IMR-90 (cell line): ENCODE data around the gene DHX40. TPM values are rescaled to one million over a fixed set of nuclear protein-coding genes. Genes with fewer than 3 reads are reported as not detected.
A peak's percentile ranks its signal among the peaks of the same experiment; 100 is the strongest.

Experiments used
- ATAC-seq: fragments of 200-7000 bp; cut with Tn5 transposase; 2 replicates; pipeline ENCODE4 v1.9.1; 2020; ENCODE audit warnings: low read depth, mild to moderate bottlenecking, moderate library complexity
- BruUV-seq: library from RNA; stranded (reverse); fragments of 400-500 nt; replicated peaks from 2 replicates; lab custom pipeline; 2021; lab: Mats Ljungman, UMichigan
- CTCF ChIA-PET: fragments of 300-600 bp; formaldehyde crosslinking; extraction: SDS; loops from one replicate; lab custom pipeline; 2021; ENCODE audit warnings: antibody characterized with exemption; lab: Yijun Ruan, JAX
- POLR2A ChIA-PET: fragments of 300-600 bp; sonication (Branson Sonifier 250); formaldehyde crosslinking; loops from one replicate; lab custom pipeline; 2022; ENCODE audit warnings: antibody characterized with exemption; ENCODE audit not compliant: unreplicated experiment; lab: Charles Lee
- DNase-seq: peaks from one replicate; pipeline ENCODE4 v3.0.0; 2013
- H2AFZ ChIP-seq: replicated peaks from 2 replicates; pipeline ENCODE3; 2013; ENCODE audit warnings: low read length, mild to moderate bottlenecking; ENCODE audit not compliant: poor library complexity
- H2AK5ac ChIP-seq: 2 replicates; pipeline ENCODE4 v1.6.1; 2013; ENCODE audit warnings: low read depth, low read length, inconsistent platforms
- H2AK9ac ChIP-seq: replicated peaks from 2 replicates; pipeline ENCODE3; 2013; ENCODE audit warnings: mild to moderate bottlenecking, low read depth, low read length, moderate library complexity; ENCODE audit not compliant: poor library complexity
- H2BK120ac ChIP-seq: 2 replicates; pipeline ENCODE4 v1.6.1; 2013; ENCODE audit warnings: low read depth, low read length, inconsistent platforms
- H2BK15ac ChIP-seq: 3 replicates; pipeline ENCODE4 v1.6.1; 2013; ENCODE audit warnings: low read depth, low read length, inconsistent platforms
- H2BK20ac ChIP-seq: 2 replicates; pipeline ENCODE4 v1.6.1; 2013; ENCODE audit warnings: low read depth, mild to moderate bottlenecking, inconsistent platforms, low read length, moderate library complexity
- H2BK5ac ChIP-seq: 2 replicates; pipeline ENCODE4 v1.6.1; 2013; ENCODE audit warnings: mild to moderate bottlenecking, low read depth, low read length, inconsistent platforms; ENCODE audit not compliant: poor library complexity, severe bottlenecking
- H3K14ac ChIP-seq: replicated peaks from 2 replicates; pipeline ENCODE4 v1.6.1; 2013; ENCODE audit warnings: low read depth, low read length, inconsistent platforms
- H3K18ac ChIP-seq: 2 replicates; pipeline ENCODE4 v1.6.1; 2013; ENCODE audit warnings: low read depth, low read length, control low read depth
- H3K23ac ChIP-seq: 2 replicates; pipeline ENCODE4 v1.6.1; 2013; ENCODE audit warnings: low read depth, low read length, inconsistent platforms
- H3K27ac ChIP-seq: 2 replicates; pipeline ENCODE4 v1.5.1; 2013; ENCODE audit warnings: mild to moderate bottlenecking, control low read depth, low read length; ENCODE audit not compliant: insufficient read depth
- H3K27me3 ChIP-seq: 2 replicates; pipeline ENCODE4 v1.6.1; 2013; ENCODE audit warnings: low read length; ENCODE audit not compliant: control insufficient read depth, insufficient read depth
- H3K36me3 ChIP-seq: 2 replicates; pipeline ENCODE4 v1.6.1; 2013; ENCODE audit warnings: low read length, mixed read lengths; ENCODE audit not compliant: control insufficient read depth, insufficient read depth
- H3K4ac ChIP-seq: 2 replicates; pipeline ENCODE4 v1.6.1; 2013; ENCODE audit warnings: low read depth, low read length, inconsistent platforms
- H3K4me1 ChIP-seq: 2 replicates; pipeline ENCODE4 v1.6.1; 2013; ENCODE audit warnings: low read length, mixed read lengths; ENCODE audit not compliant: control insufficient read depth, insufficient read depth
- H3K4me2 ChIP-seq: 2 replicates; pipeline ENCODE4 v1.6.1; 2013; ENCODE audit warnings: low read depth, mild to moderate bottlenecking, control low read depth, low read length, moderate library complexity
- H3K4me3 ChIP-seq: 2 replicates; pipeline ENCODE4 v1.5.1; 2013; ENCODE audit warnings: low read depth, mild to moderate bottlenecking, control low read depth, low read length, moderate library complexity; ENCODE audit not compliant: insufficient read depth
- H3K56ac ChIP-seq: 2 replicates; pipeline ENCODE4 v1.6.1; 2013; ENCODE audit warnings: low read length, inconsistent platforms; ENCODE audit not compliant: insufficient read depth; ENCODE audit errors: extremely low read depth
- H3K79me1 ChIP-seq, 2 experiments: 2 replicates each; pipeline ENCODE4 v1.6.1; 2013; ENCODE audit warnings: low read length in 2 of 2, inconsistent platforms in 1 of 2, low read depth in 1 of 2
- H3K9ac ChIP-seq: 2 replicates; pipeline ENCODE4 v1.6.1; 2013; ENCODE audit warnings: low read depth, low read length, control low read depth
- H3K9me1 ChIP-seq: 2 replicates; pipeline ENCODE4 v1.6.1; 2013; ENCODE audit warnings: low read length, inconsistent platforms; ENCODE audit not compliant: insufficient read depth
- H3K9me3 ChIP-seq: 2 replicates; pipeline ENCODE4 v1.6.1; 2013; ENCODE audit warnings: low read length; ENCODE audit not compliant: control insufficient read depth, insufficient read depth
- H4K20me1 ChIP-seq: 2 replicates; pipeline ENCODE4 v1.6.1; 2013; ENCODE audit warnings: low read length, inconsistent platforms; ENCODE audit not compliant: insufficient read depth
- H4K5ac ChIP-seq: 2 replicates; pipeline ENCODE4 v1.6.1; 2013; ENCODE audit warnings: mild to moderate bottlenecking, low read depth, low read length, control low read depth
- H4K8ac ChIP-seq, 2 experiments: 2 replicates each; pipeline ENCODE4 v1.6.1; 2013; ENCODE audit warnings: low read depth in 2 of 2, low read length in 2 of 2, control low read depth in 1 of 2, inconsistent platforms in 1 of 2
- H4K91ac ChIP-seq: 2 replicates; pipeline ENCODE4 v1.6.1; 2013; ENCODE audit warnings: low read depth, low read length, inconsistent platforms; ENCODE audit not compliant: insufficient read depth
- BHLHE40 ChIP-seq: fragments of 150-350 bp; IDR thresholded peaks from 2 replicates; pipeline ENCODE4 v1.6.1; 2016; ENCODE audit warnings: mild to moderate bottlenecking, low read depth, low read length
- CEBPB ChIP-seq: IDR thresholded peaks from 2 replicates; pipeline ENCODE4 v1.6.1; 2012; ENCODE audit warnings: low read depth, low read length, improper control_type of control experiment
- MAFK ChIP-seq: IDR thresholded peaks from 2 replicates; pipeline ENCODE4 v1.6.1; 2012; ENCODE audit warnings: low read depth, low read length, improper control_type of control experiment
- MAZ ChIP-seq: IDR thresholded peaks from 2 replicates; pipeline ENCODE4 v1.6.1; 2012; ENCODE audit warnings: low read depth, mild to moderate bottlenecking, low read length, improper control_type of control experiment, moderate library complexity, borderline replicate concordance
- MXI1 ChIP-seq: IDR thresholded peaks from 2 replicates; pipeline ENCODE4 v1.6.1; 2012; ENCODE audit warnings: low read depth, mild to moderate bottlenecking, low read length, moderate library complexity, borderline replicate concordance
- NFE2L2 ChIP-seq: fragments of 150-350 bp; IDR thresholded peaks from 2 replicates; pipeline ENCODE4 v1.6.1; 2016; ENCODE audit warnings: low read depth, mild to moderate bottlenecking, low read length
- RCOR1 ChIP-seq: IDR thresholded peaks from 2 replicates; pipeline ENCODE4 v1.6.1; 2012; ENCODE audit warnings: mild to moderate bottlenecking, low read length, improper control_type of control experiment; ENCODE audit not compliant: insufficient replicate concordance
- RFX5 ChIP-seq: IDR thresholded peaks from 2 replicates; pipeline ENCODE4 v1.8.0; 2012; ENCODE audit warnings: low read depth, mild to moderate bottlenecking, low read length, moderate library complexity
- SMC3 ChIP-seq: fragments of 150-350 bp; IDR thresholded peaks from 2 replicates; pipeline ENCODE4 v1.6.1; 2016; ENCODE audit warnings: low read depth, mild to moderate bottlenecking, antibody characterized with exemption, low read length, moderate library complexity
- WGBS, 2 experiments: methylation state at CpG; one replicate each; pipeline versions ENCODE4 v1.1.5 to v1.1.7; 2013; ENCODE audit warnings: missing lambda C conversion rate in 2 of 2; ENCODE audit not compliant: insufficient read length in 1 of 2; ENCODE audit errors: extremely low coverage in 2 of 2; 5-methylcytosine and 5-hydroxymethylcytosine counted together
- dilution Hi-C: fragments of 300-500 bp; cut with HindIII; formaldehyde crosslinking; loops from one replicate; pipeline ENCODE4 v1.14.3; 2018; ENCODE audit warnings: low sequenced_read_pairs; ENCODE audit not compliant: unreplicated experiment
- in situ Hi-C: fragments of 300-500 bp; cut with MboI; formaldehyde crosslinking; loops from 3 replicates; pipeline ENCODE4 v1.14.3; 2019; ENCODE audit warnings: low sequenced_read_pairs, inconsistent platforms, mixed read lengths
- intact Hi-C: fragments of 100-400 bp; cut with micrococcal nuclease; formaldehyde crosslinking; loops from 2 replicates; pipeline ENCODE4 v1.10.0; 2022
- polyA plus RNA-seq, 3 experiments: library from polyadenylated mRNA; depleted of rRNA; stranded (reverse); fragments of >200 nt; gene quantifications; 2 replicates each; pipeline ENCODE4 v1.2.3, GENCODE V29; 2012; ENCODE audit warnings: low replicate concordance in 1 of 3
- total RNA-seq: library from RNA; depleted of rRNA; stranded (reverse); fragments of >200 nt; gene quantifications from 2 replicates; pipeline ENCODE4 v1.2.3, GENCODE V29; 2012
- TF ChIP-seq, protein P1 (sequence below): fragments of 150-350 bp; IDR thresholded peaks from 2 replicates; pipeline ENCODE4 v1.6.1; 2017; ENCODE audit warnings: mild to moderate bottlenecking, antibody characterized with exemption, low read length, low read depth
- TF ChIP-seq, protein P2 (sequence below): conservative IDR thresholded peaks from 2 replicates; pipeline ENCODE4 v1.5.1; 2012; ENCODE audit warnings: mild to moderate bottlenecking, low read depth, low read length, improper control_type of control experiment
- TF ChIP-seq, protein P3 (sequence below): fragments of 150-350 bp; IDR thresholded peaks from 2 replicates; pipeline ENCODE4 v1.6.1; 2016; ENCODE audit warnings: low read depth, mild to moderate bottlenecking, low read length, moderate library complexity, borderline replicate concordance

The DHX40 gene
- total and polyA plus RNA-seq, 2 of the 4 experiments (the other 2 are of a cell fraction) = 17.4 to 44.4 TPM

DNA sequence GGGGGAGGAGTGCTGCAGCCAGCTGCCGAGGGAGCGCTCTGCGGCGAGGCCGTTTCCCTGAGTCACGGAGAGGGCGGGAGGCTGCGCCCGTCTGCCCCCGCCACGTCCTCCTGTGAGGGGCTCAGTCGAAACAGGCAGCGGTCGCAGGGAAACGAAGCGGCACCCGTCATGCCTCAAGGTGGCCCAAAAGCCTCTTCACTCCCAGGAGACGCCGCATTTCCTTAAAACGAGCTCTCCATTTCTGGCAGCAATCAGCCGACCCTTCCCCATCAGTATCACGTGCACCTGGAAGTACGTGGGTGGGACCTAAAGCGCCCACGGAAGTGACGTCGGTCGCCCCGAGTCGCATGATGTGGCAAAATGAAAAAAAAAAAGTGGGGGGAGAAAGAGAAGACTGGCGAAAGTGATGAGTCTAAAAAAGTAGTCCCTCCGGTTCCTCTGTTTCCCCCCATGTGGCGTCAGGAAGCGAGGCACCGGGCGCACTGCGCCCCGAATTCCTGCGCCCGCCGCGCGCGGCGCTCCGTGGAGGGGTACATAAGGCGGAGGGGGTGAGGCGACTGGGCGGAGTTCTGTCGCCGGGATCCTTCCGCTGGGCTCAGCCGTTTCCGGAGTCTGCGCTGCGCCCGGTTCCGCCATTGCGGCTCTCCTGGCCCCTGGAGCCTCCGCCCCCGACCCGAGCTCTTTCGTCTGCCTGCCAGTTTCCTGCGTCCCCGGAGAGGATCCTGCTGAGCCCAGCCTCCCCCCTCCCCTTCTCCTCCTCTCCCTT lies 54.1 kb downstream of the DHX40 start, which contains the start of gene CLTC (continued):
- TF ChIP-seq MAFK = peak; percentile 60
- peak; percentile 70; the same call in 1 of the 2 replicates for TF ChIP-seq MXI1
- no peak for TF ChIP-seq CEBPB

DNA sequence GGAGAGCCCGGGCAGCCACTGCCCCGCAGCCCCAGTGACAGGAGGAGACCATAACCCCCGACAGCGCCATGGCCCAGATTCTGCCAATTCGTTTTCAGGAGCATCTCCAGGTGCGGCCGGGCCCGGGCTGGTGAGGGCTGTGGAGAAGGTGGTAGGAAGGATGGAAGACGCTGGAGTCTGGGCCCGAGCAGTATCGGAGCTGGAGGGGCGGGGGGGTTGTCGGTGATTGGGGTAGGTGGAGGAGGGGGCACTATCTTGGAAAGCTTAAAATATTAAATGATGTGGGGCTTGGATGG lies 54.6 kb downstream of the DHX40 start:
- peak overlapping the region; percentile 93 for H3K27ac ChIP-seq
- ChIA-PET POLR2A (interaction anchor here (0.5 kb wide), 1 partner anchor 14 kb away, joined by 4 read pairs; no protein-coding TSS in a partner anchor), CTCF (no interaction called here)
- peak overlapping the region; percentile 97 for H2AFZ ChIP-seq
- H3K9ac ChIP-seq = peak overlapping the region; percentile 91
- H2AK9ac ChIP-seq = peak overlapping the region; percentile 99
- H3K56ac ChIP-seq = peak overlapping the region; percentile 99
- peak overlapping the region; percentile 61 for H3K4me3 ChIP-seq
- peak overlapping the region; percentile 29; the same call in 1 of the 3 replicates for H2BK15ac ChIP-seq
- peak overlapping the region; percentile 96 for H4K91ac ChIP-seq
- peak overlapping the region; percentile 93 for H3K23ac ChIP-seq
- peaks cover 49% of the 10 kb centered on the region for H4K20me1 ChIP-seq
- peak overlapping the region; percentile 75 for H3K4me2 ChIP-seq
- no TSS peak for BruUV-seq
- H3K9me3 ChIP-seq = no peaks in the 10 kb centered on the region
- ATAC-seq (peak; percentile 2), DNase-seq (no peak)
- peak overlapping the region; percentile 96 for H3K14ac ChIP-seq
- in situ Hi-C loops = no loop called here
- H3K4ac ChIP-seq = peak overlapping the region; percentile 99
- H3K27me3 ChIP-seq = no peaks in the 10 kb centered on the region
- no peaks in the 10 kb centered on the region for H3K9me1 ChIP-seq
- peak overlapping the region; percentile 47; the same call in 1 of the 2 replicates for H3K18ac ChIP-seq
- peaks cover 0 to 21% of the 10 kb centered on the region in 2 experiments; a peak in 2 of 4 replicates for H3K79me1 ChIP-seq
- peak overlapping the region; percentile 78 to 82 for H4K8ac ChIP-seq
- intact Hi-C loops = loop anchor here (5.0 kb wide), 1 partner anchor 42 kb away; no protein-coding TSS in a partner anchor
- H2BK5ac ChIP-seq = peak overlapping the region; percentile 83
- dilution Hi-C loops = no loop called here
- peaks cover 1% of the 10 kb centered on the region; the same call in 1 of the 2 replicates for H3K4me1 ChIP-seq
- H2BK20ac ChIP-seq = no peak overlapping the region
- peak overlapping the region; percentile 64 for H2BK120ac ChIP-seq
- WGBS, 2 experiments = 1% methylated on average over 9 of the region's 13 CpGs; no CpG with 5 or more reads in 1 of the 2 experiments
- H2AK5ac ChIP-seq = peak overlapping the region; percentile 99
- H3K36me3 ChIP-seq = no peaks in the 10 kb centered on the region
- peak overlapping the region; percentile 43 for H4K5ac ChIP-seq
- TF ChIP-seq MAZ (no peak), NFE2L2 (no peak), BHLHE40 (no peak), RCOR1 (no peak), RFX5 (no peak), SMC3 (no peak)
- TF ChIP-seq, protein P1, sequence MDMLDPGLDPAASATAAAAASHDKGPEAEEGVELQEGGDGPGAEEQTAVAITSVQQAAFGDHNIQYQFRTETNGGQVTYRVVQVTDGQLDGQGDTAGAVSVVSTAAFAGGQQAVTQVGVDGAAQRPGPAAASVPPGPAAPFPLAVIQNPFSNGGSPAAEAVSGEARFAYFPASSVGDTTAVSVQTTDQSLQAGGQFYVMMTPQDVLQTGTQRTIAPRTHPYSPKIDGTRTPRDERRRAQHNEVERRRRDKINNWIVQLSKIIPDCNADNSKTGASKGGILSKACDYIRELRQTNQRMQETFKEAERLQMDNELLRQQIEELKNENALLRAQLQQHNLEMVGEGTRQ = no peak
- TF ChIP-seq, protein P2, sequence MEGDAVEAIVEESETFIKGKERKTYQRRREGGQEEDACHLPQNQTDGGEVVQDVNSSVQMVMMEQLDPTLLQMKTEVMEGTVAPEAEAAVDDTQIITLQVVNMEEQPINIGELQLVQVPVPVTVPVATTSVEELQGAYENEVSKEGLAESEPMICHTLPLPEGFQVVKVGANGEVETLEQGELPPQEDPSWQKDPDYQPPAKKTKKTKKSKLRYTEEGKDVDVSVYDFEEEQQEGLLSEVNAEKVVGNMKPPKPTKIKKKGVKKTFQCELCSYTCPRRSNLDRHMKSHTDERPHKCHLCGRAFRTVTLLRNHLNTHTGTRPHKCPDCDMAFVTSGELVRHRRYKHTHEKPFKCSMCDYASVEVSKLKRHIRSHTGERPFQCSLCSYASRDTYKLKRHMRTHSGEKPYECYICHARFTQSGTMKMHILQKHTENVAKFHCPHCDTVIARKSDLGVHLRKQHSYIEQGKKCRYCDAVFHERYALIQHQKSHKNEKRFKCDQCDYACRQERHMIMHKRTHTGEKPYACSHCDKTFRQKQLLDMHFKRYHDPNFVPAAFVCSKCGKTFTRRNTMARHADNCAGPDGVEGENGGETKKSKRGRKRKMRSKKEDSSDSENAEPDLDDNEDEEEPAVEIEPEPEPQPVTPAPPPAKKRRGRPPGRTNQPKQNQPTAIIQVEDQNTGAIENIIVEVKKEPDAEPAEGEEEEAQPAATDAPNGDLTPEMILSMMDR = no peak
- TF ChIP-seq, protein P3, sequence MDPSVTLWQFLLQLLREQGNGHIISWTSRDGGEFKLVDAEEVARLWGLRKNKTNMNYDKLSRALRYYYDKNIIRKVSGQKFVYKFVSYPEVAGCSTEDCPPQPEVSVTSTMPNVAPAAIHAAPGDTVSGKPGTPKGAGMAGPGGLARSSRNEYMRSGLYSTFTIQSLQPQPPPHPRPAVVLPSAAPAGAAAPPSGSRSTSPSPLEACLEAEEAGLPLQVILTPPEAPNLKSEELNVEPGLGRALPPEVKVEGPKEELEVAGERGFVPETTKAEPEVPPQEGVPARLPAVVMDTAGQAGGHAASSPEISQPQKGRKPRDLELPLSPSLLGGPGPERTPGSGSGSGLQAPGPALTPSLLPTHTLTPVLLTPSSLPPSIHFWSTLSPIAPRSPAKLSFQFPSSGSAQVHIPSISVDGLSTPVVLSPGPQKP = no peak
